ENCODE measurements around the gene IRX2.

The IRX2 gene

GRCh38 chr5:2711446-2712425, 39.7 kb downstream of the IRX2 start:
- no peak for DNase-seq

GRCh38 chr5:2710910-2711309, 40.6 kb downstream of the IRX2 start:
- DNase-seq: no peak

- no peak for DNase-seq
These were observed 41.3 kb downstream of the IRX2 start for GRCh38 chr5:2709976-2710689.

- DNase-seq: no peak
These were observed 42.7 kb downstream of the IRX2 start for GRCh38 chr5:2708751-2709150.

- no peak for DNase-seq
These were observed 43.3 kb downstream of the IRX2 start for GRCh38 chr5:2708132-2708531.

GRCh38 chr5:2705861-2706260, 45.6 kb downstream of the IRX2 start:
- no peak for DNase-seq

GRCh38 chr5:2704806-2705645, 46.5 kb downstream of the IRX2 start:
- DNase-seq: no peak

- no peak for DNase-seq
These were observed 47.4 kb downstream of the IRX2 start for GRCh38 chr5:2704111-2704510.

GRCh38 chr5:2703615-2704014, 47.9 kb downstream of the IRX2 start:
- no peak for DNase-seq

GRCh38 chr5:2703041-2703440, 48.4 kb downstream of the IRX2 start:
- DNase-seq: no peak

- DNase-seq: no peak
These were observed 49.2 kb downstream of the IRX2 start for GRCh38 chr5:2702096-2702879.

GRCh38 chr5:2701592-2701991, 49.9 kb downstream of the IRX2 start:
- DNase-seq: no peak

GRCh38 chr5:2700876-2701275, 50.6 kb downstream of the IRX2 start:
- DNase-seq: no peak

- no peak for DNase-seq
These were observed 51.8 kb downstream of the IRX2 start for GRCh38 chr5:2699686-2700085.

- no peak for DNase-seq
These were observed 52.2 kb downstream of the IRX2 start for GRCh38 chr5:2699231-2699630.

GRCh38 chr5:2698581-2698980, 52.9 kb downstream of the IRX2 start:
- no peak for DNase-seq

- no peak for DNase-seq
These were observed 53.9 kb downstream of the IRX2 start for GRCh38 chr5:2697446-2698200.

GRCh38 chr5:2697041-2697440, 54.4 kb downstream of the IRX2 start:
- no peak for DNase-seq
